ENCODE results near the gene WAPL.

- TF ChIP-seq CTCF (IDR thresholded peaks at IDR 0.05): no peak
- no peak for TF ChIP-seq EZH2 (IDR thresholded peaks at IDR 0.05)
Measured at GRCh38 chr10:86489960-86490612, 31.5 kb downstream of the WAPL start.
